ENCODE data around the gene MCM3AP.

MCM3AP gene

GRCh38 chr21:46255758-46256337, 29.6 kb downstream of the MCM3AP start:
- ATAC-seq = no peak
- TF ChIP-seq PPARA (CRISPR knock-in tag; IDR thresholded peaks at IDR 0.05; ENCODE audit: borderline replicate concordance) (no peak), CSDC2 (CRISPR knock-in tag; IDR thresholded peaks at IDR 0.05) (no peak), TSHZ2 (CRISPR knock-in tag; IDR thresholded peaks at IDR 0.05) (no peak)

GRCh38 chr21:46255166-46255565, 30.2 kb downstream of the MCM3AP start:
- no peak for ATAC-seq
- TF ChIP-seq ZC3H10 (CRISPR knock-in tag; IDR thresholded peaks at IDR 0.05) (no peak), SNAI2 (CRISPR knock-in tag; IDR thresholded peaks at IDR 0.05) (no peak), ZNF565 (CRISPR knock-in tag; conservative IDR thresholded peaks at IDR 0.05; ENCODE audit: low read depth) (no peak), ESRRG (CRISPR knock-in tag; IDR thresholded peaks at IDR 0.05) (no peak), POU6F1 (CRISPR knock-in tag; IDR thresholded peaks at IDR 0.05; ENCODE audit: borderline replicate concordance, low read depth) (no peak), RARB (CRISPR knock-in tag; IDR thresholded peaks at IDR 0.05) (no peak), CSRNP3 (CRISPR knock-in tag; IDR thresholded peaks at IDR 0.05) (no peak), ZFP30 (CRISPR knock-in tag; IDR thresholded peaks at IDR 0.05) (no peak), PATZ1 (CRISPR knock-in tag; IDR thresholded peaks at IDR 0.05; ENCODE audit: borderline replicate concordance) (no peak)

- ATAC-seq = no peak
- no peak for TF ChIP-seq ZFP30 (CRISPR knock-in tag; IDR thresholded peaks at IDR 0.05)
These were observed 31.0 kb downstream of the MCM3AP start for GRCh38 chr21:46254208-46254975.

GRCh38 chr21:46253610-46254124, 31.7 kb downstream of the MCM3AP start:
- no peak for ATAC-seq
- TF ChIP-seq ISL1 (CRISPR knock-in tag; IDR thresholded peaks at IDR 0.05) = no peak
- TF ChIP-seq ZC3H10 (CRISPR knock-in tag; IDR thresholded peaks at IDR 0.05) = no peak
- TF ChIP-seq ZNF8 (CRISPR knock-in tag; IDR thresholded peaks at IDR 0.05) = no peak
- TF ChIP-seq CSDC2 (CRISPR knock-in tag; IDR thresholded peaks at IDR 0.05) = no peak
- no peak for TF ChIP-seq ZFP30 (CRISPR knock-in tag; IDR thresholded peaks at IDR 0.05)
- no peak for TF ChIP-seq BACH2 (CRISPR knock-in tag; IDR thresholded peaks at IDR 0.05; ENCODE audit: borderline replicate concordance)
- no peak for TF ChIP-seq ZNF70 (CRISPR knock-in tag; IDR thresholded peaks at IDR 0.05)
- TF ChIP-seq ESRRG (CRISPR knock-in tag; IDR thresholded peaks at IDR 0.05) = no peak
- no peak for TF ChIP-seq GLIS3 (CRISPR knock-in tag; IDR thresholded peaks at IDR 0.05)
- TF ChIP-seq OSR1 (CRISPR knock-in tag; IDR thresholded peaks at IDR 0.05) = no peak
- TF ChIP-seq TCF4 (CRISPR knock-in tag; IDR thresholded peaks at IDR 0.05; ENCODE audit: borderline replicate concordance) = no peak
- no peak for TF ChIP-seq TOX (CRISPR knock-in tag; IDR thresholded peaks at IDR 0.05; ENCODE audit: borderline replicate concordance)
- TF ChIP-seq POU6F1 (CRISPR knock-in tag; IDR thresholded peaks at IDR 0.05; ENCODE audit: borderline replicate concordance, low read depth) = no peak
- no peak for TF ChIP-seq ZNF565 (CRISPR knock-in tag; conservative IDR thresholded peaks at IDR 0.05; ENCODE audit: low read depth)
- no peak for TF ChIP-seq ZFP3 (CRISPR knock-in tag; IDR thresholded peaks at IDR 0.05)
- TF ChIP-seq CREB5 (CRISPR knock-in tag; IDR thresholded peaks at IDR 0.05; ENCODE audit: low read depth) = no peak
- TF ChIP-seq PPARA (CRISPR knock-in tag; IDR thresholded peaks at IDR 0.05; ENCODE audit: borderline replicate concordance) = no peak
- no peak for TF ChIP-seq PATZ1 (CRISPR knock-in tag; IDR thresholded peaks at IDR 0.05; ENCODE audit: borderline replicate concordance)
